Endothelial cell of umbilical vein (primary cell): ENCODE results near the gene GMEB2.

ENCODE experiments used
- CTCF ChIP-seq, 2 donors: IDR thresholded peaks; 1 replicate in 1 of 2; 2 replicates in 1 of 2; pipeline ENCODE4 v1.5.1; 2011; ENCODE audit warnings: low read length in 2 of 2, mild to moderate bottlenecking in 2 of 2, moderate library complexity in 2 of 2, control low read depth in 1 of 2, inconsistent platforms in 1 of 2, low read depth in 1 of 2; ENCODE audit not compliant: insufficient read depth in 1 of 2; ENCODE audit errors: extremely low read depth in 1 of 2
- EZH2 ChIP-seq: IDR thresholded peaks from 2 replicates; pipeline ENCODE4 v1.6.1; 2012; ENCODE audit warnings: borderline replicate concordance, low read depth, mild to moderate bottlenecking, moderate library complexity, low read length, inconsistent platforms; ENCODE audit not compliant: severe bottlenecking
- FOS ChIP-seq: IDR thresholded peaks from 2 replicates; pipeline ENCODE4 v1.6.1; 2011; ENCODE audit warnings: mild to moderate bottlenecking, low read length, moderate library complexity, borderline replicate concordance; ENCODE audit not compliant: insufficient read depth
- GATA2 ChIP-seq: IDR thresholded peaks from 2 replicates; pipeline ENCODE4 v1.7.0; 2011; ENCODE audit warnings: low read depth, mild to moderate bottlenecking, moderate library complexity, mixed read lengths, low read length; ENCODE audit not compliant: insufficient read length, insufficient read depth
- MAX ChIP-seq: IDR thresholded peaks from 2 replicates; pipeline ENCODE4 v1.6.1; 2011; ENCODE audit not compliant: insufficient read depth, insufficient read length
- POLR2A ChIP-seq: IDR thresholded peaks from 2 replicates; pipeline ENCODE4 v1.6.1; 2012; ENCODE audit warnings: low read depth, mild to moderate bottlenecking, control low read depth, low read length
- POLR2AphosphoS5 ChIP-seq: IDR thresholded peaks from 2 replicates; pipeline ENCODE4 v1.6.1; 2012; ENCODE audit warnings: low read depth, mild to moderate bottlenecking, control low read depth, low read length, moderate library complexity; ENCODE audit not compliant: insufficient read depth

GRCh38 chr20:63662813-63663189, 35.9 kb upstream of the GMEB2 start:
- TF ChIP-seq CTCF (IDR thresholded peaks at IDR 0.05; ENCODE audit: extremely low read depth in 1 of 2, insufficient read depth in 1 of 2, low read depth in 1 of 2, low read length in 2 of 2), result no peak
- TF ChIP-seq MAX, result no peak
- TF ChIP-seq POLR2A, result no peak
- TF ChIP-seq EZH2, result no peak
- no peak for TF ChIP-seq POLR2AphosphoS5
- TF ChIP-seq FOS, result no peak
- TF ChIP-seq GATA2, result no peak
